ENCODE measurements around the gene RPTOR. TPM values are rescaled to one million over a fixed set of nuclear protein-coding genes. Genes with fewer than 3 reads are reported as not detected.

The RPTOR gene
- total RNA-seq, 2 experiments from 2014 or later: 48.7 to 58.2 TPM

- Mint-ChIP-seq H3K9me3 (peaks cover under 1% of the 10 kb centered on the region), H3K4me3 (no peak overlapping the region), H3K4me1 (peaks cover 80% of the 10 kb centered on the region), H3K27ac (no peak overlapping the region), H3K36me3 (ENCODE audit: low read depth) (peaks cover 40% of the 10 kb centered on the region), H3K27me3 (no peaks in the 10 kb centered on the region)
- DNase-seq: no peak
- ChIA-PET CTCF (interaction anchor here (0.6 to 3.4 kb wide), 4 partner anchors 11 to 341 kb away, joined by 3 to 20 read pairs (median 3); no protein-coding TSS in a partner anchor), POLR2A (no interaction called here)
Observed at GRCh38 chr17:80768389-80768788, 223.8 kb downstream of the RPTOR start.

GRCh38 chr17:80768936-80769335, 224.3 kb downstream of the RPTOR start:
- ChIA-PET POLR2A (no interaction called here), CTCF (interaction anchor here (1.2 to 1.6 kb wide), 2 partner anchors 14 to 342 kb away, joined by 3 read pairs; no protein-coding TSS in a partner anchor)
- Mint-ChIP-seq H3K27me3 (no peaks in the 10 kb centered on the region), H3K9me3 (no peaks in the 10 kb centered on the region), H3K4me1 (peaks cover 83% of the 10 kb centered on the region), H3K4me3 (no peak overlapping the region), H3K27ac (no peak overlapping the region), H3K36me3 (ENCODE audit: low read depth) (peaks cover 39% of the 10 kb centered on the region)
- DNase-seq: no peak

GRCh38 chr17:80769516-80769915, 224.9 kb downstream of the RPTOR start:
- ChIA-PET CTCF (no interaction called here), POLR2A (no interaction called here)
- Mint-ChIP-seq H3K27ac (no peak overlapping the region), H3K4me1 (peaks cover 84% of the 10 kb centered on the region), H3K9me3 (no peaks in the 10 kb centered on the region), H3K36me3 (ENCODE audit: low read depth) (peaks cover 43% of the 10 kb centered on the region), H3K27me3 (no peaks in the 10 kb centered on the region), H3K4me3 (no peak overlapping the region)
- no peak for DNase-seq

GRCh38 chr17:80769936-80770625, 225.4 kb downstream of the RPTOR start:
- peaks cover 84% of the 10 kb centered on the region for H3K4me1 Mint-ChIP-seq
- ChIA-PET CTCF (interaction anchor here (1.1 kb wide), 1 partner anchor 15 kb away, joined by 5 read pairs; no protein-coding TSS in a partner anchor), POLR2A (no interaction called here)
- no peak overlapping the region for H3K4me3 Mint-ChIP-seq
- peak overlapping the region; percentile 26 for H3K27ac Mint-ChIP-seq
- H3K9me3 Mint-ChIP-seq: no peaks in the 10 kb centered on the region
- no peaks in the 10 kb centered on the region for H3K27me3 Mint-ChIP-seq
- DNase-seq: no peak
- H3K36me3 Mint-ChIP-seq (ENCODE audit: low read depth): peaks cover 45% of the 10 kb centered on the region

- Mint-ChIP-seq H3K27ac (peak overlapping the region; percentile 54), H3K4me3 (no peak overlapping the region), H3K9me3 (no peaks in the 10 kb centered on the region), H3K4me1 (peaks cover 81% of the 10 kb centered on the region), H3K27me3 (no peaks in the 10 kb centered on the region), H3K36me3 (ENCODE audit: low read depth) (peaks cover 48% of the 10 kb centered on the region)
- ChIA-PET CTCF (interaction anchor here (1.1 kb wide), 1 partner anchor 14 kb away, joined by 5 read pairs; no protein-coding TSS in a partner anchor), POLR2A (no interaction called here)
- no peak for DNase-seq
Observed at GRCh38 chr17:80770881-80771611, 226.4 kb downstream of the RPTOR start.

- DNase-seq: no peak
- peaks cover 47% of the 10 kb centered on the region for H3K36me3 Mint-ChIP-seq (ENCODE audit: low read depth)
- peak overlapping the region; percentile 46 for H3K27ac Mint-ChIP-seq
- no peak overlapping the region for H3K4me3 Mint-ChIP-seq
- no peaks in the 10 kb centered on the region for H3K27me3 Mint-ChIP-seq
- ChIA-PET CTCF (no interaction called here), POLR2A (no interaction called here)
- H3K9me3 Mint-ChIP-seq: no peaks in the 10 kb centered on the region
- peaks cover 78% of the 10 kb centered on the region for H3K4me1 Mint-ChIP-seq
Observed at GRCh38 chr17:80771612-80772005, 227.0 kb downstream of the RPTOR start.

GRCh38 chr17:80772906-80773242, 228.2 kb downstream of the RPTOR start:
- no peak for DNase-seq
- peaks cover 84% of the 10 kb centered on the region for H3K4me1 Mint-ChIP-seq
- H3K27me3 Mint-ChIP-seq: no peaks in the 10 kb centered on the region
- no peaks in the 10 kb centered on the region for H3K9me3 Mint-ChIP-seq
- ChIA-PET POLR2A (interaction anchor here (0.6 to 0.8 kb wide), 2 partner anchors 17 to 60 kb away, joined by 4 to 10 read pairs; no protein-coding TSS in a partner anchor), CTCF (interaction anchor here (1.2 to 2.2 kb wide), 2 partner anchors 9 to 17 kb away, joined by 3 to 5 read pairs; no protein-coding TSS in a partner anchor)
- H3K27ac Mint-ChIP-seq: peak overlapping the region; percentile 96
- H3K4me3 Mint-ChIP-seq: no peak overlapping the region
- peaks cover 57% of the 10 kb centered on the region for H3K36me3 Mint-ChIP-seq (ENCODE audit: low read depth)

- DNase-seq: no peak
- CTCF ChIA-PET: interaction anchor here (1.0 to 2.2 kb wide), 5 partner anchors 9 to 18 kb away, joined by 3 to 5 read pairs (median 4); no protein-coding TSS in a partner anchor
- H3K27me3 Mint-ChIP-seq: no peaks in the 10 kb centered on the region
- H3K36me3 Mint-ChIP-seq (ENCODE audit: low read depth): peaks cover 61% of the 10 kb centered on the region
- POLR2A ChIA-PET: interaction anchor here (0.6 to 0.8 kb wide), 2 partner anchors 18 to 59 kb away, joined by 4 to 10 read pairs; no protein-coding TSS in a partner anchor
- peak overlapping the region; percentile 96 for H3K27ac Mint-ChIP-seq
- H3K4me3 Mint-ChIP-seq: no peak overlapping the region
- H3K4me1 Mint-ChIP-seq: peaks cover 88% of the 10 kb centered on the region
- H3K9me3 Mint-ChIP-seq: no peaks in the 10 kb centered on the region
Observed at GRCh38 chr17:80773243-80773991, 228.8 kb downstream of the RPTOR start.

GRCh38 chr17:80774146-80774545, 229.5 kb downstream of the RPTOR start:
- Mint-ChIP-seq H3K9me3 (no peaks in the 10 kb centered on the region), H3K36me3 (ENCODE audit: low read depth) (peaks cover 61% of the 10 kb centered on the region), H3K27me3 (no peaks in the 10 kb centered on the region), H3K4me1 (peaks cover 87% of the 10 kb centered on the region), H3K4me3 (no peak overlapping the region), H3K27ac (peak overlapping the region; percentile 96)
- DNase-seq: no peak
- CTCF ChIA-PET: interaction anchor here (0.8 to 2.2 kb wide), 8 partner anchors 11 to 125 kb away, joined by 3 to 5 read pairs (median 4); no protein-coding TSS in a partner anchor
- POLR2A ChIA-PET: interaction anchor here (0.8 kb wide), 2 partner anchors 9 to 319 kb away, joined by 3 to 6 read pairs; no protein-coding TSS in a partner anchor

- ChIA-PET CTCF (interaction anchor here (0.8 to 2.2 kb wide), 8 partner anchors 10 to 125 kb away, joined by 3 to 5 read pairs (median 4); no protein-coding TSS in a partner anchor), POLR2A (interaction anchor here (0.7 to 0.8 kb wide), 3 partner anchors 8 to 320 kb away, joined by 3 to 6 read pairs (median 3); no protein-coding TSS in a partner anchor)
- no peaks in the 10 kb centered on the region for H3K27me3 Mint-ChIP-seq
- peak overlapping the region; percentile 49 for H3K4me3 Mint-ChIP-seq
- H3K9me3 Mint-ChIP-seq: no peaks in the 10 kb centered on the region
- peak overlapping the region; percentile 96 for H3K27ac Mint-ChIP-seq
- DNase-seq: no peak
- H3K36me3 Mint-ChIP-seq (ENCODE audit: low read depth): peaks cover 64% of the 10 kb centered on the region
- peaks cover 87% of the 10 kb centered on the region for H3K4me1 Mint-ChIP-seq
Observed at GRCh38 chr17:80774643-80775281, 230.1 kb downstream of the RPTOR start.

- Mint-ChIP-seq H3K9me3 (no peaks in the 10 kb centered on the region), H3K27me3 (no peaks in the 10 kb centered on the region), H3K36me3 (ENCODE audit: low read depth) (peaks cover 65% of the 10 kb centered on the region), H3K4me3 (no peak overlapping the region), H3K27ac (no peak overlapping the region), H3K4me1 (peaks cover 88% of the 10 kb centered on the region)
- POLR2A ChIA-PET: no interaction called here
- CTCF ChIA-PET: interaction anchor here (1.5 kb wide), 1 partner anchor 12 kb away, joined by 4 read pairs; no protein-coding TSS in a partner anchor
- DNase-seq: no peak
Observed at GRCh38 chr17:80775863-80776262, 231.2 kb downstream of the RPTOR start.

- Mint-ChIP-seq H3K9me3 (no peaks in the 10 kb centered on the region), H3K4me3 (no peak overlapping the region), H3K27ac (no peak overlapping the region), H3K36me3 (ENCODE audit: low read depth) (peaks cover 60% of the 10 kb centered on the region), H3K27me3 (no peaks in the 10 kb centered on the region), H3K4me1 (peaks cover 90% of the 10 kb centered on the region)
- ChIA-PET POLR2A (no interaction called here), CTCF (interaction anchor here (0.7 kb wide), 2 partner anchors 35 to 134 kb away, joined by 3 read pairs; no protein-coding TSS in a partner anchor)
- no peak for DNase-seq
Observed at GRCh38 chr17:80777274-80777673, 232.6 kb downstream of the RPTOR start.

Measured in activated CD4-positive, alpha-beta T cell treated with anti-CD3 and anti-CD28 coated beads, Interleukin-2, amount 10 ng/mL, durations not matched to agents 7 days and 5 days (primary cell).